Immature natural killer cell (primary cell): Measurements from ENCODE around the gene RBM34. TPM values are rescaled to one million over a fixed set of nuclear protein-coding genes. Genes with fewer than 3 reads are reported as not detected.
"Not testable (repeated sequence)": the region's sequence is repeated elsewhere in the genome, so short reads cannot be mapped to it uniquely, and the experiment has no call there.

Source experiments
- DNase-seq, 3 donors: peaks; one replicate each; pipeline ENCODE4 v3.0.0; 2022; ENCODE audit warnings: mixed read lengths in 1 of 3
- H3K27ac Mint-ChIP-seq, 6 donors: one replicate each; pipeline ENCODE4 v1.8.0; 2020; ENCODE audit warnings: mixed read lengths in 6 of 6, mild to moderate bottlenecking in 5 of 6, inconsistent platforms in 4 of 6, moderate library complexity in 3 of 6
- H3K27me3 Mint-ChIP-seq, 3 donors: one replicate each; pipeline ENCODE4 v1.8.0; 2020 to 2021; ENCODE audit warnings: low read depth in 3 of 3, mild to moderate bottlenecking in 3 of 3, mixed read lengths in 3 of 3, moderate library complexity in 3 of 3, inconsistent platforms in 1 of 3
- H3K36me3 Mint-ChIP-seq, 3 donors: one replicate each; pipeline ENCODE4 v1.8.0; 2020; ENCODE audit warnings: mixed read lengths in 3 of 3, inconsistent platforms in 2 of 3, mild to moderate bottlenecking in 2 of 3
- H3K4me1 Mint-ChIP-seq, 2 donors: one replicate each; pipeline ENCODE4 v1.8.0; 2020; ENCODE audit warnings: inconsistent platforms in 2 of 2, mild to moderate bottlenecking in 2 of 2, mixed read lengths in 2 of 2, moderate library complexity in 1 of 2
- H3K4me3 Mint-ChIP-seq, 5 donors: one replicate each; pipeline ENCODE4 v1.8.0; 2020; ENCODE audit warnings: mild to moderate bottlenecking in 5 of 5, mixed read lengths in 5 of 5, inconsistent platforms in 3 of 5, moderate library complexity in 3 of 5
- H3K9me3 Mint-ChIP-seq, 6 donors: one replicate each; pipeline ENCODE4 v1.8.0; 2020; ENCODE audit warnings: mild to moderate bottlenecking in 6 of 6, mixed read lengths in 6 of 6, inconsistent platforms in 4 of 6, moderate library complexity in 3 of 6
- polyA plus RNA-seq, 3 donors: library from polyadenylated mRNA; unstranded; fragments of 300-500 nt; fragmentation: Illumina TruSeq; gene quantifications; one replicate each; pipeline ENCODE4 v1.2.3, GENCODE V29; 2021

RBM34 gene
- polyA plus RNA-seq, 3 donors from 2014 or later, result 42.2 to 72.6 (median 57.7) TPM

DNA sequence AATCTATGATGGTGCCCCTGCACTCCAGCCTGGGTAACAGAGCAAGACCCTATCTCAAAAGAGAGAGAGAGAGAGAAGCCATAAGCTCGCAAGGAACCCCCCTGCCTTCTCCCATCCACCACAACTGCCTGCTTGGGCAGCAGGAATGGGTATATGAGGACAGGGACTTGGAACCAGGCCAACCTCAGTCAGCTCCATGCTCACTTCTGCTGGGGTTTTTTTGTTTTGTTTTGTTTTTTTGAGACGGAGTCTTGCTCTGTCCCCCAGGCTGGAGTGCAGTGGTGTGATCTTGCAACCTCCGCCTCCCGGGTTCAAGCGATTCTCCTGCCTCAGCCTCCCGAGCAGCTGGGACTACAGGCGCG, 69.0 kb downstream of the RBM34 start:
- H3K27ac Mint-ChIP-seq, H3K36me3 Mint-ChIP-seq, H3K9me3 Mint-ChIP-seq, H3K27me3 Mint-ChIP-seq, H3K4me3 Mint-ChIP-seq, DNase-seq, H3K4me1 Mint-ChIP-seq: not testable (repeated sequence)

GRCh38 chr1:235091319-235092044, 69.6 kb downstream of the RBM34 start:
- H3K9me3 Mint-ChIP-seq, H3K27me3 Mint-ChIP-seq, H3K4me3 Mint-ChIP-seq, DNase-seq, H3K4me1 Mint-ChIP-seq, H3K27ac Mint-ChIP-seq, H3K36me3 Mint-ChIP-seq: not testable (repeated sequence)

DNA sequence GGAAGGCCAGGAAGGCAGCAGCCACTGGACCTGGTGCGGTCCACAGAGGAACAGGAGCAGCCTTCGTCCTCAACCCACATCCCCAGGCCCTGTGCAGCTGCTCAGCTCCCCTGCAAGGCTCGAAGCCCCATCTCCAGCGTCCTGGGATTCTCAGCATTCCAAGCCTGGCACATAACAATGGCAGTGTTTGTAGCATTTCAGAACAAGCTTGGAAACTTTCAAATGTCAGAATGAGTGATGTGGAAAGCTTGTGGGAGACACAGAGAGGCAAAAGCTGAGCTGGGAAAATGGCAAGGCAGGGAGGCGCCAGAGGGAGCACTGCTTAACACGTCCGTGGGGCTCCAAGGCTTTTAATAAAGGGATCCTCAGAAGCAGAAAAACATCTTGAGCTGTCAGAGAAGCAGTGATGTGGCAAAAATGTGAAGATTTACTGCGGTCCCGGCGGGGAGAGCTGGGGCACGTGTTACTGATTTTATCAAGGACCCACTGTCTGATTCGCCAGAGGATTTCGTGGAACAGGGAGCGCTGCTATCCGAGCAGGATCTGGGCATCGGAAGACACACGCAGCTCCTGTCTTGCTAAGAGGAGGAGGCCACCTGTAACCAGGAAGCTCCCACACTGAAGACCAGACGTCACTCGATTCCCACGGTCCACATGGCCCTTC, 70.5 kb downstream of the RBM34 start:
- DNase-seq, result no peak
- H3K9me3 Mint-ChIP-seq, result no peaks in the 10 kb centered on the region
- peaks cover 5 to 7% of the 10 kb centered on the region in 2 donors for H3K4me1 Mint-ChIP-seq
- peaks cover 0 to 9% (median 2%) of the 10 kb centered on the region in 3 donors for H3K27me3 Mint-ChIP-seq
- H3K27ac Mint-ChIP-seq, result no peak overlapping the region
- H3K36me3 Mint-ChIP-seq, result no peaks in the 10 kb centered on the region
- H3K4me3 Mint-ChIP-seq, result no peak overlapping the region

- Mint-ChIP-seq H3K4me1 (peaks cover 4 to 7% of the 10 kb centered on the region in 2 donors), H3K36me3 (no peaks in the 10 kb centered on the region), H3K27me3 (peaks cover 1 to 5% (median 5%) of the 10 kb centered on the region in 3 donors), H3K27ac (no peak overlapping the region), H3K9me3 (no peaks in the 10 kb centered on the region), H3K4me3 (no peak overlapping the region)
- DNase-seq, result no peak
Observed at GRCh38 chr1:235088907-235089306, 72.1 kb downstream of the RBM34 start.

DNA sequence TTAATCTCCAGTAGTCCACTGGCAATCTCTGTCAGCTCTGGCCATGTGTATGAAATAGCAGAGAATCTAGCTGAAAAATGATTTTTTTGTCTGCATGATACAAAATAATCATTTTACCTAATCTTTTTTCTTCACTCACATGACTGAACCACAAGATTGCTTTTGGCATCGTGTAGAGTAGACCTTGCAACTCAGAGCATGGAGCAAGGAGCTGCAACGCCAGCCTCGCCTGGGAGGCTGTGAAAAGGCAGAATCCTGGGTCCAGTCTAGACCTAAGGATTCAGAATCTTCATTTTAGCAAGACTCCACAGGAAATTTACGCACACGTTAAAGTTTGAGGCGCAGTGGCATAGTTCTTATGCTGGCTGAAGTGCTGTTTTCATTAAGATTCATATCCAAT, 72.6 kb downstream of the RBM34 start:
- no peaks in the 10 kb centered on the region for H3K9me3 Mint-ChIP-seq
- H3K4me3 Mint-ChIP-seq, result no peak overlapping the region
- H3K27me3 Mint-ChIP-seq, result peaks cover 0 to 5% (median 4%) of the 10 kb centered on the region in 3 donors
- peaks cover 5 to 7% of the 10 kb centered on the region in 2 donors for H3K4me1 Mint-ChIP-seq
- H3K27ac Mint-ChIP-seq, result no peak overlapping the region
- H3K36me3 Mint-ChIP-seq, result no peaks in the 10 kb centered on the region
- no peak for DNase-seq

DNA sequence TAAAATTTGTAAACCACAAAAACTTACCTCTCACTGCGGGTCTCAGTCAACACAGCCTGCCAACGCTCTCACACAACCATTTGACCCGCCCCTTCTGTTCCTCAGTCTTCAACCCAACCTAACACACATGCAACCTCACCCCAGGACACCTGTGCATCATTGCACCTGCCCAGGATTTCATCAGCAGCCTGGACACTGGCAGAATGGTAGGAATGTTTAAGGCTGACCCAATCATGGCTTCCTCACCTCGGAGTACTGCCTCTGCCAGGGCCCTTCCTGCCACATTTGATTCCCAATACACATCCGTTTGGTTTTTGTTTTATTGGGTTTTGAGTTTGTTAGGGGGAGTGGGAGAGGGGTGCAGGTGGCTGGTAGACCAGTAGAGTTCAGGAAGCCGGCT, 73.1 kb downstream of the RBM34 start:
- no peak for DNase-seq
- peaks cover 10 to 12% of the 10 kb centered on the region in 2 donors for H3K4me1 Mint-ChIP-seq
- no peak overlapping the region for H3K27ac Mint-ChIP-seq
- no peak overlapping the region for H3K4me3 Mint-ChIP-seq
- H3K9me3 Mint-ChIP-seq, result no peaks in the 10 kb centered on the region
- peaks cover 0 to 6% (median 3%) of the 10 kb centered on the region in 3 donors for H3K27me3 Mint-ChIP-seq
- H3K36me3 Mint-ChIP-seq, result no peaks in the 10 kb centered on the region

DNA sequence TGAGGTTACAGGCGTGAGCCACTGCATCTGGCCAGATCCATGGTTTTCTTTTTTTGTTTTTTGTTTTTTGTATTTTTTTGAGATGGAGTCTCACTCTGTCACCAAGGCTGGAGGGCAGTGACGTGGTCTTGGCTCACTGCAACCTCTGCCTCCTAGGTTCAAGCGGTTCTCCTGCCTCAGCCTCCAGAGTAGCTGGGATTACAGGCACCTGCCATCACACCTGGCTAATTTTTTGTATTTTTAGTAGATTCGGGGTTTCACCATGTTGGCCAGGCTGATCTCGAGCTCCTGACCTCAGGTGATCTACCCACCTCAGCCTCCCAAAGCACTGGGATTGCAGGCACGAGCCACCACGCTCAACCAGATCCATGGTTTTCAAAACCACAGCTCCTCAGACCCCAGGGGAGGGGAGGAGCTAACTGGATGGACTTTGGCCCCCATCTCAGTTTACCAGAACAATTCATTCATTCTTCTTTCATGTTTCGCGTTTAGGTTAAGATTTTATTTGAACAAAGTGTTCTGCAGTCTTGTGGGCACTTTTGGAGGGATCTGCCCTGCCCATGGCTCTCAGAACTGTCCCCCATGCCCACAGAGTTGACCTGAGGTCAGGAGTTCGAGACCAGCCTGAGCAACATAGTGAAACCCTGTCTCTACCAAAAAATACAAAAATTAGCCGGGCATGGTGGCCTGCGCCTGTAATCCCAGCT, 75.5 kb downstream of the RBM34 start:
- not testable (repeated sequence) for H3K27ac Mint-ChIP-seq, H3K4me3 Mint-ChIP-seq, H3K27me3 Mint-ChIP-seq, H3K36me3 Mint-ChIP-seq, H3K9me3 Mint-ChIP-seq, DNase-seq
- peaks cover 10 to 12% of the 10 kb centered on the region in 2 donors for H3K4me1 Mint-ChIP-seq

Other genes starting within 250 kb of the RBM34 start
- gene TOMM20, start 32.4 kb downstream of the RBM34 start, polyA plus RNA-seq, result 10 to 100 TPM; 23.6 to 32.4 (median 29.4) TPM
- gene ARID4B, start 166.9 kb upstream of the RBM34 start, polyA plus RNA-seq, result 10 to 100 TPM; 28.3 to 77.9 (median 34.2) TPM
- gene GGPS1, start 167.3 kb upstream of the RBM34 start, polyA plus RNA-seq, result 10 to 100 TPM; 38.8 to 60.1 (median 50.5) TPM
- gene TBCE, start 206.2 kb upstream of the RBM34 start, polyA plus RNA-seq, result 10 to 100 TPM in 2 of 3 donors, 1 to 10 TPM in 1; 6.0 to 21.1 (median 16.5) TPM